SU-DHL-6 (cell line): Measurements from ENCODE around the gene C2CD4A.

Source experiments
- EZH2phosphoT487 ChIP-seq: fragments of 200-600 bp; sonication (generic), shearing (Covaris generic); conservative IDR thresholded peaks from 2 replicates; pipeline ENCODE4 v1.6.1; 2018; ENCODE audit warnings: mild to moderate bottlenecking, antibody characterized with exemption, low read length, moderate library complexity, mixed read lengths
- TF ChIP-seq, protein P1 (sequence below): fragments of 200-600 bp; sonication (generic); IDR thresholded peaks from one replicate; pipeline ENCODE4 v1.5.1; 2017; ENCODE audit warnings: antibody characterized with exemption, mild to moderate bottlenecking, low read length, moderate library complexity; ENCODE audit not compliant: insufficient read depth, poor library complexity, severe bottlenecking

DNA sequence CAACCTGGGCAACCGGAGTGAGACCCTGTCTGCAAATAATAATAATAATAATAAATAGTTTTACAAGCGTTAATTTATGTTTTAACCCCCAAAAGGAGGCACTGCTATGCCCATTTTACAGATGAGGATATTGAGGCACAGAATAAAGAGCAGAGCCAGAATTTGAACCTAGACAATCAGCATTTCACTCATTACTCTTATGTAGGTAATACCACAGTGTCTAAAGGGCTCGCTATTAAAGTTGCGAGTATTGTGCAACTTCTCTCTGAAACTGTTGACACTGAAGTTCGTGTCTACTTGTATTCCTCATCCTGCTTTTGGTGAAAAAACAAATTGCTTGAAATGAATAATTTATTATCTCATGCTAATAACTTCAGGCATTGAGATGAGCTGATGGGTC, 2.8 kb downstream of the C2CD4A start:
- TF ChIP-seq, protein P1, sequence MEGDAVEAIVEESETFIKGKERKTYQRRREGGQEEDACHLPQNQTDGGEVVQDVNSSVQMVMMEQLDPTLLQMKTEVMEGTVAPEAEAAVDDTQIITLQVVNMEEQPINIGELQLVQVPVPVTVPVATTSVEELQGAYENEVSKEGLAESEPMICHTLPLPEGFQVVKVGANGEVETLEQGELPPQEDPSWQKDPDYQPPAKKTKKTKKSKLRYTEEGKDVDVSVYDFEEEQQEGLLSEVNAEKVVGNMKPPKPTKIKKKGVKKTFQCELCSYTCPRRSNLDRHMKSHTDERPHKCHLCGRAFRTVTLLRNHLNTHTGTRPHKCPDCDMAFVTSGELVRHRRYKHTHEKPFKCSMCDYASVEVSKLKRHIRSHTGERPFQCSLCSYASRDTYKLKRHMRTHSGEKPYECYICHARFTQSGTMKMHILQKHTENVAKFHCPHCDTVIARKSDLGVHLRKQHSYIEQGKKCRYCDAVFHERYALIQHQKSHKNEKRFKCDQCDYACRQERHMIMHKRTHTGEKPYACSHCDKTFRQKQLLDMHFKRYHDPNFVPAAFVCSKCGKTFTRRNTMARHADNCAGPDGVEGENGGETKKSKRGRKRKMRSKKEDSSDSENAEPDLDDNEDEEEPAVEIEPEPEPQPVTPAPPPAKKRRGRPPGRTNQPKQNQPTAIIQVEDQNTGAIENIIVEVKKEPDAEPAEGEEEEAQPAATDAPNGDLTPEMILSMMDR: no peak
- no peak for TF ChIP-seq EZH2phosphoT487
